GM18526 (cell line): ENCODE data around the gene ABCC5.
A peak's percentile ranks its signal among the peaks of the same experiment; 100 is the strongest.

Source experiments
- POLR2A ChIP-seq: IDR thresholded peaks from 3 replicates; pipeline ENCODE4 v1.6.1; 2011; ENCODE audit not compliant: insufficient read length; ENCODE audit errors: extremely low read depth

Gene ABCC5

GRCh38 chr3:184017672-184018423, at the start of gene ABCC5:
Gene ABCC5, minus strand, starts transcription at chr3:184017884. Its CDS starts 3,492 bp downstream, at chr3:184014392.
- TF ChIP-seq POLR2A, result peak; percentile 20

GRCh38 chr3:184066211-184066610, 48.5 kb upstream of the ABCC5 start:
- TF ChIP-seq POLR2A, result no peak

- TF ChIP-seq POLR2A, result no peak
These were observed 45.0 kb upstream of the ABCC5 start for GRCh38 chr3:184062637-184063036.

- TF ChIP-seq POLR2A, result no peak
These were observed 41.7 kb upstream of the ABCC5 start for GRCh38 chr3:184059424-184059823.

- TF ChIP-seq POLR2A, result no peak
These were observed 40.3 kb upstream of the ABCC5 start for GRCh38 chr3:184058029-184058428.

- no peak for TF ChIP-seq POLR2A
These were observed 35.1 kb upstream of the ABCC5 start, which contains the start of gene HTR3C for GRCh38 chr3:184052767-184053166. Gene HTR3C, plus strand, starts transcription at chr3:184053047. Its CDS starts 34 bp downstream, at chr3:184053081.

GRCh38 chr3:184050217-184050847, 32.6 kb upstream of the ABCC5 start:
- TF ChIP-seq POLR2A, result no peak

GRCh38 chr3:184045995-184046394, 28.3 kb upstream of the ABCC5 start:
- TF ChIP-seq POLR2A, result no peak

- TF ChIP-seq POLR2A, result no peak
These were observed 24.9 kb upstream of the ABCC5 start for GRCh38 chr3:184042617-184043016.

GRCh38 chr3:184040010-184040409, 22.3 kb upstream of the ABCC5 start:
- TF ChIP-seq POLR2A, result no peak

- no peak for TF ChIP-seq POLR2A
These were observed 21.7 kb upstream of the ABCC5 start for GRCh38 chr3:184039414-184039813.

- no peak for TF ChIP-seq POLR2A
These were observed 20.1 kb upstream of the ABCC5 start for GRCh38 chr3:184037816-184038215.

- no peak for TF ChIP-seq POLR2A
These were observed 13.6 kb upstream of the ABCC5 start, which contains the start of gene HTR3D for GRCh38 chr3:184031187-184031792. Gene HTR3D, plus strand, starts transcription at chr3:184031742. Its CDS starts 0 bp downstream, at chr3:184031742.

GRCh38 chr3:184030536-184030935, 12.9 kb upstream of the ABCC5 start:
- TF ChIP-seq POLR2A, result no peak

- no peak for TF ChIP-seq POLR2A
These were observed 11.8 kb upstream of the ABCC5 start for GRCh38 chr3:184029443-184029842.

- TF ChIP-seq POLR2A, result no peak
These were observed 4.6 kb upstream of the ABCC5 start for GRCh38 chr3:184022323-184022722.
